A549 (cell line): ENCODE data around the gene ADGRL3. TPM values are rescaled to one million over a fixed set of nuclear protein-coding genes. Genes with fewer than 3 reads are reported as not detected.

Experiments used
- ATAC-seq, 2 experiments: fragments of 200-7000 bp in 1 of 2; fragments of >200 bp in 1 of 2; cut with Nextera tagmentation in 1 of 2; cut with Tn5 transposase in 1 of 2; 3 replicates each; pipeline versions ENCODE4 v1.8.0 to v1.9.1; 2018 to 2020; ENCODE audit warnings: mild to moderate bottlenecking in 1 of 2, moderate library complexity in 1 of 2
- CTCF ChIA-PET: fragments of 300-600 bp; sonication (Branson Sonifier 250); formaldehyde crosslinking; extraction: SDS; loops from one replicate; lab custom pipeline; 2021; ENCODE audit warnings: antibody characterized with exemption, inconsistent platforms; lab: Yijun Ruan, JAX
- POLR2A ChIA-PET: fragments of 350-600 bp; formaldehyde crosslinking; extraction: SDS; loops from one replicate; lab custom pipeline; 2021; ENCODE audit warnings: antibody characterized with exemption, inconsistent platforms; lab: Yijun Ruan, JAX
- DNase-seq, 2 experiments: peaks; one replicate each; pipeline versions ENCODE4 v3.0.0 to v3.0.0-alpha.2; 2011 to 2016; ENCODE audit warnings: low read depth in 1 of 2, low spot score in 1 of 2
- FAIRE-seq: peaks from 2 replicates; lab custom pipeline; 2011; peaks lifted over from hg19 to GRCh38; lab: Jason Lieb, UNC
- H3K27ac ChIP-seq, 2 experiments: fragments of >200 bp; sonication (Bioruptor Twin); formaldehyde crosslinking; 3 replicates each; pipeline ENCODE4 v1.5.1; 2016 to 2017
- H3K4me1 ChIP-seq: fragments of >200 bp; sonication (Bioruptor Twin); formaldehyde crosslinking; 3 replicates; pipeline ENCODE4 v1.6.1; 2016
- H3K4me2 ChIP-seq: fragments of >200 bp; sonication (Bioruptor Twin); formaldehyde crosslinking; 3 replicates; pipeline ENCODE4 v1.6.1; 2016
- H3K4me3 ChIP-seq: fragments of >200 bp; sonication (Bioruptor Twin); formaldehyde crosslinking; 3 replicates; pipeline ENCODE4 v1.5.1; 2016
- H3K9me3 ChIP-seq: fragments of >200 bp; sonication (Bioruptor Twin); formaldehyde crosslinking; 3 replicates; pipeline ENCODE4 v1.6.1; 2016
- CBX2 ChIP-seq: fragments of 200-600 bp; sonication (generic); IDR thresholded peaks from 2 replicates; pipeline ENCODE4 v1.6.1; 2016; ENCODE audit warnings: low read depth, mild to moderate bottlenecking, borderline replicate concordance
- CBX8 ChIP-seq: fragments of 200-600 bp; sonication (generic); IDR thresholded peaks from 2 replicates; pipeline ENCODE4 v1.6.1; 2016
- CHD2 ChIP-seq: fragments of 150-350 bp; IDR thresholded peaks from 2 replicates; pipeline ENCODE4 v1.6.1; 2014; ENCODE audit warnings: low read length; ENCODE audit not compliant: partially characterized antibody
- EHMT2 ChIP-seq: fragments of 200-600 bp; sonication (generic); IDR thresholded peaks from 2 replicates; pipeline ENCODE4 v1.6.1; 2016; ENCODE audit warnings: antibody characterized with exemption, low read depth, mild to moderate bottlenecking, moderate library complexity
- EP300 ChIP-seq, 2 experiments: fragments of >200 bp; sonication (Bioruptor Twin); formaldehyde crosslinking; IDR thresholded peaks; 2 replicates in 1 of 2; 3 replicates in 1 of 2; pipeline ENCODE4 v1.6.1; 2016 to 2017
- ESRRA ChIP-seq: fragments of 150-350 bp; IDR thresholded peaks from 2 replicates; pipeline ENCODE4 v1.6.1; 2014; ENCODE audit warnings: mild to moderate bottlenecking, low read length, borderline replicate concordance
- FOSB ChIP-seq: fragments of 250-450 bp; sonication (Bioruptor Pico); IDR thresholded peaks from 2 replicates; pipeline ENCODE4 v1.5.0; 2020; ENCODE audit warnings: mild to moderate bottlenecking, moderate library complexity
- FOXS1 ChIP-seq: fragments of 250-450 bp; sonication (Bioruptor Pico); IDR thresholded peaks from 2 replicates; pipeline ENCODE4 v1.5.0; 2020; ENCODE audit warnings: mild to moderate bottlenecking, moderate library complexity
- GATA3 ChIP-seq: IDR thresholded peaks from 2 replicates; pipeline ENCODE4 v1.6.1; 2012; ENCODE audit warnings: borderline replicate concordance
- HEYL ChIP-seq: fragments of 250-450 bp; sonication (Bioruptor Pico); IDR thresholded peaks from 2 replicates; pipeline ENCODE4 v1.8.0; 2021; ENCODE audit warnings: mild to moderate bottlenecking, moderate library complexity
- HOXA7 ChIP-seq: fragments of 250-450 bp; sonication (Bioruptor Pico); IDR thresholded peaks from 2 replicates; pipeline ENCODE4 v1.5.0; 2020; ENCODE audit warnings: mild to moderate bottlenecking, moderate library complexity
- JUN ChIP-seq, 2 experiments: fragments of >200 bp; sonication (Bioruptor Twin); formaldehyde crosslinking; IDR thresholded peaks; 2 replicates in 1 of 2; 3 replicates in 1 of 2; pipeline ENCODE4 v1.6.1; 2016 to 2017
- NPAS2 ChIP-seq: fragments of 250-450 bp; sonication (Bioruptor Pico); IDR thresholded peaks from 2 replicates; pipeline ENCODE4 v1.8.0; 2022; ENCODE audit warnings: mild to moderate bottlenecking, moderate library complexity, borderline replicate concordance
- NR3C1 ChIP-seq: fragments of >200 bp; sonication (Bioruptor Twin); formaldehyde crosslinking; IDR thresholded peaks from 3 replicates; pipeline ENCODE4 v1.6.1; 2017
- POLR2A ChIP-seq: IDR thresholded peaks from 2 replicates; pipeline ENCODE4 v1.6.1; 2012; ENCODE audit warnings: mild to moderate bottlenecking, low read length
- POLR2AphosphoS2 ChIP-seq: conservative IDR thresholded peaks from 2 replicates; pipeline ENCODE4 v1.6.1; 2012; ENCODE audit warnings: low read length, improper control_type of control experiment, inconsistent platforms
- RFX5 ChIP-seq: fragments of 450-650 bp; IDR thresholded peaks from 2 replicates; pipeline ENCODE4 v1.7.1; 2014; ENCODE audit warnings: antibody characterized with exemption, mild to moderate bottlenecking, moderate library complexity
- TP53 ChIP-seq: fragments of 250-450 bp; sonication (Bioruptor Pico); IDR thresholded peaks from 2 replicates; pipeline ENCODE4 v1.5.0; 2021; ENCODE audit warnings: mild to moderate bottlenecking, moderate library complexity
- ZC3H11A ChIP-seq: fragments of 450-650 bp; IDR thresholded peaks from 2 replicates; pipeline ENCODE4 v1.6.1; 2014; ENCODE audit warnings: antibody characterized with exemption, mild to moderate bottlenecking
- ZNF302 ChIP-seq: fragments of 250-450 bp; sonication (Bioruptor Pico); IDR thresholded peaks from 2 replicates; pipeline ENCODE4 v1.9.0; 2021; ENCODE audit warnings: inconsistent platforms, mild to moderate bottlenecking, moderate library complexity
- ZSCAN20 ChIP-seq: fragments of 250-450 bp; sonication (Bioruptor Pico); IDR thresholded peaks from 2 replicates; pipeline ENCODE4 v1.8.0; 2022; ENCODE audit warnings: mild to moderate bottlenecking, moderate library complexity
- WGBS: methylation state at CpG from one replicate; pipeline ENCODE4 v1.1.6; 2017; ENCODE audit errors: missing lambda C conversion rate; 5-methylcytosine and 5-hydroxymethylcytosine counted together
- polyA plus RNA-seq, 4 experiments: library from polyadenylated mRNA; depleted of rRNA in 3 of 4; stranded (reverse); fragments of >200 nt; fragmentation: RNase III in 1 of 4; extraction: RNeasy Plus Mini Kit Qiagen cat#74134 plus additional on column Dnase treatment in 1 of 4; gene quantifications; 2 replicates in 3 of 4; 3 replicates in 1 of 4; pipeline ENCODE4 v1.2.3, GENCODE V29; 2011 to 2017
- TF ChIP-seq, protein P1 (sequence below): fragments of 200-600 bp; sonication (generic); IDR thresholded peaks from 2 replicates; pipeline ENCODE4 v1.6.1; 2016; ENCODE audit warnings: antibody characterized with exemption, mild to moderate bottlenecking, moderate library complexity
- TF ChIP-seq, protein P2 (sequence below): fragments of >200 bp; sonication (Bioruptor Twin); formaldehyde crosslinking; IDR thresholded peaks from 3 replicates; pipeline ENCODE4 v1.6.1; 2016
- TF ChIP-seq, protein P3 (sequence below): fragments of >200 bp; sonication (Bioruptor Twin); formaldehyde crosslinking; IDR thresholded peaks from 3 replicates; pipeline ENCODE4 v1.5.1; 2016
- TF ChIP-seq, protein P4 (sequence below): IDR thresholded peaks from 2 replicates; pipeline ENCODE4 v1.6.1; 2012
- TF ChIP-seq, protein P5 (sequence below): fragments of 250-450 bp; sonication (Bioruptor Pico); IDR thresholded peaks from 2 replicates; pipeline ENCODE4 v1.5.0; 2020; ENCODE audit warnings: low read depth, mild to moderate bottlenecking, moderate library complexity
- TF ChIP-seq, protein P6 (sequence below): IDR thresholded peaks from 2 replicates; pipeline ENCODE4 v1.6.1; 2012; ENCODE audit warnings: low read depth, borderline replicate concordance

Gene ADGRL3
- polyA plus RNA-seq, 2 of the 4 experiments (the other 2 are of a cell fraction) = 0.05 to 0.12 TPM

DNA sequence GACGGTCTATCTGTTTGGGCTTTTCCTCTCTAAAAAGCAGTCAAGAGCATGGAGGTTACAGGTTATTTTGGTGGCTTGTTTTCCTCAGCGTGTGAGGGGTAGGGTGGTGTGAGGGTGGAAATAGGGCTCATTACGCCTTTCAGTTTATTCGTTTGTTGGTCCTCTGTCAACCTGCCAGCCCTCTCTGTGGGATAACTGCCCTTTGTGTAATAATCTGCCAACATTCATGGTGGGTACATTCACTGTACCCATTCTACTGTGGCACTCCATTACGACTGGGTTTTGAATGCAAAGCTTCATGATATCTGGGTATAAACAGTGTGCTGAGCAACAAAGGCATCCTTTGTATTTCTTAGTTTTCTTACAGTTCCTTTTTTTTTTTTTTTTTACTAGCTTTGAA lies 136.4 kb downstream of the ADGRL3 start:
- Histone ChIP-seq H3K27ac (no peak overlapping the region), H3K4me2 (no peak overlapping the region), H3K4me3 (no peak overlapping the region), H3K4me1 (no peaks in the 10 kb centered on the region), H3K9me3 (no peaks in the 10 kb centered on the region)
- WGBS = 28% methylated on average over 5 of the region's 5 CpGs
- no peak for ATAC-seq
- no peak for FAIRE-seq
- DNase-seq = no peak
- ChIA-PET POLR2A (no interaction called here), CTCF (no interaction called here)
- TF ChIP-seq ZNF302 (no peak), NR3C1 (no peak), JUN (IDR thresholded peaks at IDR 0.05) (no peak), HOXA7 (CRISPR knock-in tag) (no peak), NPAS2 (CRISPR knock-in tag) (no peak), ESRRA (no peak), RFX5 (no peak), TP53 (CRISPR knock-in tag) (no peak), CBX8 (no peak)

DNA sequence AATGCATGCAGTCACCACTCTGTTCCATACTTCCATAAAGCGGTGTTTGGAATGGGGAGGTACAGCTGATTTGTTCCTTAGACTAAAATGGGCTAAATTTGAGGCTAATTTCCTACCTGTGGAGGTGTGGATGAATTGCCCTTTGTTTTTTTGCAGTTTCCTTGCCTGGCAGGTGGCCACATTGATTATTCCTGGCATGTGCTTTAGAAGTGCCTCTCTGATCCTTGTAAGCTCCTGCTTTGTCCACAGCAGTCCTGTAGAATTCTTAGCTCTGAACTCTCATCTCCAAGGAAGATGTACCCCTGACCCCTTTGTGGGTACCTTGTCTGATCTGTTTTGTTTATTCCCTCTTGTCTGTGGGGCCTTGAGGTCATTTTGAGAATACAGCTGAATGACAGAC lies 136.8 kb downstream of the ADGRL3 start:
- POLR2A ChIA-PET = no interaction called here
- TF ChIP-seq ZSCAN20 (CRISPR knock-in tag) (no peak), EHMT2 (no peak), GATA3 (no peak), HEYL (CRISPR knock-in tag) (no peak), RFX5 (no peak), POLR2AphosphoS2 (no peak), POLR2A (no peak)
- TF ChIP-seq, protein P1, sequence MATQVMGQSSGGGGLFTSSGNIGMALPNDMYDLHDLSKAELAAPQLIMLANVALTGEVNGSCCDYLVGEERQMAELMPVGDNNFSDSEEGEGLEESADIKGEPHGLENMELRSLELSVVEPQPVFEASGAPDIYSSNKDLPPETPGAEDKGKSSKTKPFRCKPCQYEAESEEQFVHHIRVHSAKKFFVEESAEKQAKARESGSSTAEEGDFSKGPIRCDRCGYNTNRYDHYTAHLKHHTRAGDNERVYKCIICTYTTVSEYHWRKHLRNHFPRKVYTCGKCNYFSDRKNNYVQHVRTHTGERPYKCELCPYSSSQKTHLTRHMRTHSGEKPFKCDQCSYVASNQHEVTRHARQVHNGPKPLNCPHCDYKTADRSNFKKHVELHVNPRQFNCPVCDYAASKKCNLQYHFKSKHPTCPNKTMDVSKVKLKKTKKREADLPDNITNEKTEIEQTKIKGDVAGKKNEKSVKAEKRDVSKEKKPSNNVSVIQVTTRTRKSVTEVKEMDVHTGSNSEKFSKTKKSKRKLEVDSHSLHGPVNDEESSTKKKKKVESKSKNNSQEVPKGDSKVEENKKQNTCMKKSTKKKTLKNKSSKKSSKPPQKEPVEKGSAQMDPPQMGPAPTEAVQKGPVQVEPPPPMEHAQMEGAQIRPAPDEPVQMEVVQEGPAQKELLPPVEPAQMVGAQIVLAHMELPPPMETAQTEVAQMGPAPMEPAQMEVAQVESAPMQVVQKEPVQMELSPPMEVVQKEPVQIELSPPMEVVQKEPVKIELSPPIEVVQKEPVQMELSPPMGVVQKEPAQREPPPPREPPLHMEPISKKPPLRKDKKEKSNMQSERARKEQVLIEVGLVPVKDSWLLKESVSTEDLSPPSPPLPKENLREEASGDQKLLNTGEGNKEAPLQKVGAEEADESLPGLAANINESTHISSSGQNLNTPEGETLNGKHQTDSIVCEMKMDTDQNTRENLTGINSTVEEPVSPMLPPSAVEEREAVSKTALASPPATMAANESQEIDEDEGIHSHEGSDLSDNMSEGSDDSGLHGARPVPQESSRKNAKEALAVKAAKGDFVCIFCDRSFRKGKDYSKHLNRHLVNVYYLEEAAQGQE = no peak
- TF ChIP-seq, protein P2, sequence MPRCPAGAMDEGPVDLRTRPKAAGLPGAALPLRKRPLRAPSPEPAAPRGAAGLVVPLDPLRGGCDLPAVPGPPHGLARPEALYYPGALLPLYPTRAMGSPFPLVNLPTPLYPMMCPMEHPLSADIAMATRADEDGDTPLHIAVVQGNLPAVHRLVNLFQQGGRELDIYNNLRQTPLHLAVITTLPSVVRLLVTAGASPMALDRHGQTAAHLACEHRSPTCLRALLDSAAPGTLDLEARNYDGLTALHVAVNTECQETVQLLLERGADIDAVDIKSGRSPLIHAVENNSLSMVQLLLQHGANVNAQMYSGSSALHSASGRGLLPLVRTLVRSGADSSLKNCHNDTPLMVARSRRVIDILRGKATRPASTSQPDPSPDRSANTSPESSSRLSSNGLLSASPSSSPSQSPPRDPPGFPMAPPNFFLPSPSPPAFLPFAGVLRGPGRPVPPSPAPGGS = no peak
- TF ChIP-seq, protein P3, sequence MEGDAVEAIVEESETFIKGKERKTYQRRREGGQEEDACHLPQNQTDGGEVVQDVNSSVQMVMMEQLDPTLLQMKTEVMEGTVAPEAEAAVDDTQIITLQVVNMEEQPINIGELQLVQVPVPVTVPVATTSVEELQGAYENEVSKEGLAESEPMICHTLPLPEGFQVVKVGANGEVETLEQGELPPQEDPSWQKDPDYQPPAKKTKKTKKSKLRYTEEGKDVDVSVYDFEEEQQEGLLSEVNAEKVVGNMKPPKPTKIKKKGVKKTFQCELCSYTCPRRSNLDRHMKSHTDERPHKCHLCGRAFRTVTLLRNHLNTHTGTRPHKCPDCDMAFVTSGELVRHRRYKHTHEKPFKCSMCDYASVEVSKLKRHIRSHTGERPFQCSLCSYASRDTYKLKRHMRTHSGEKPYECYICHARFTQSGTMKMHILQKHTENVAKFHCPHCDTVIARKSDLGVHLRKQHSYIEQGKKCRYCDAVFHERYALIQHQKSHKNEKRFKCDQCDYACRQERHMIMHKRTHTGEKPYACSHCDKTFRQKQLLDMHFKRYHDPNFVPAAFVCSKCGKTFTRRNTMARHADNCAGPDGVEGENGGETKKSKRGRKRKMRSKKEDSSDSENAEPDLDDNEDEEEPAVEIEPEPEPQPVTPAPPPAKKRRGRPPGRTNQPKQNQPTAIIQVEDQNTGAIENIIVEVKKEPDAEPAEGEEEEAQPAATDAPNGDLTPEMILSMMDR = no peak
- no peak overlapping the region for H3K27ac ChIP-seq
- 40% methylated on average over 1 of the region's 1 CpG for WGBS
- no peaks in the 10 kb centered on the region for H3K9me3 ChIP-seq
- FAIRE-seq (no peak), DNase-seq (no peak), ATAC-seq (no peak)
- H3K4me2 ChIP-seq = no peak overlapping the region
- no peak overlapping the region for H3K4me3 ChIP-seq
- H3K4me1 ChIP-seq = no peaks in the 10 kb centered on the region
- CTCF ChIA-PET = no interaction called here

DNA sequence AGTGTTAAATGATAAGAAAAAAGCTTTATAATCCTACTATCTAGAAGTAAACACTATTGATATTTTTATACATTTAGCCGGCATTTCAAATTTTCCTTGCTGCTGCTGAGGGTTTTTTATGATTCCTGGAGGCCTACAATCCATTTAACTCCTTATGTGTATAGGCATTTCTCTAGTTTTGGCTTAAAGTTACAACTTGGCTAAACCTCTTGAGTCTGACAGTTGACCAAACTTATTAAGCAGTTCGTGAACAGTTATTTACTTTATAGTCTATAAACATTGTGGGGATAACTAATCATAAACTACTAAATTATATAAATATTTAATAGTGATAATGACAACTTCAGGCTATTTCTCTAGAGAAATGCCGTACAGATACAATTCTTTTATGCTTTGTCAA lies 141.9 kb downstream of the ADGRL3 start:
- CTCF ChIA-PET = no interaction called here
- TF ChIP-seq, protein P4, sequence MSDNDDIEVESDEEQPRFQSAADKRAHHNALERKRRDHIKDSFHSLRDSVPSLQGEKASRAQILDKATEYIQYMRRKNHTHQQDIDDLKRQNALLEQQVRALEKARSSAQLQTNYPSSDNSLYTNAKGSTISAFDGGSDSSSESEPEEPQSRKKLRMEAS = no peak
- TF ChIP-seq, protein P5, sequence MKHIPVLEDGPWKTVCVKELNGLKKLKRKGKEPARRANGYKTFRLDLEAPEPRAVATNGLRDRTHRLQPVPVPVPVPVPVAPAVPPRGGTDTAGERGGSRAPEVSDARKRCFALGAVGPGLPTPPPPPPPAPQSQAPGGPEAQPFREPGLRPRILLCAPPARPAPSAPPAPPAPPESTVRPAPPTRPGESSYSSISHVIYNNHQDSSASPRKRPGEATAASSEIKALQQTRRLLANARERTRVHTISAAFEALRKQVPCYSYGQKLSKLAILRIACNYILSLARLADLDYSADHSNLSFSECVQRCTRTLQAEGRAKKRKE = no peak
- TF ChIP-seq FOXS1 (no peak), EP300 (IDR thresholded peaks at IDR 0.05) (no peak), ESRRA (no peak), CHD2 (no peak), CBX2 (no peak), ZC3H11A (no peak), POLR2AphosphoS2 (no peak), FOSB (CRISPR knock-in tag) (no peak), EHMT2 (no peak)
- TF ChIP-seq, protein P6, sequence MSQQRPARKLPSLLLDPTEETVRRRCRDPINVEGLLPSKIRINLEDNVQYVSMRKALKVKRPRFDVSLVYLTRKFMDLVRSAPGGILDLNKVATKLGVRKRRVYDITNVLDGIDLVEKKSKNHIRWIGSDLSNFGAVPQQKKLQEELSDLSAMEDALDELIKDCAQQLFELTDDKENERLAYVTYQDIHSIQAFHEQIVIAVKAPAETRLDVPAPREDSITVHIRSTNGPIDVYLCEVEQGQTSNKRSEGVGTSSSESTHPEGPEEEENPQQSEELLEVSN = no peak
- TF ChIP-seq, all 56 proteins: peak for 0
- no peak for ATAC-seq

More for the DNA sequence above, 141.9 kb downstream of the ADGRL3 start:
- H3K4me3 ChIP-seq = no peak overlapping the region
- FAIRE-seq (no peak), DNase-seq (no peak)
- POLR2A ChIA-PET = no interaction called here
- H3K4me2 ChIP-seq = no peak overlapping the region
- H3K27ac ChIP-seq = no peak overlapping the region
- no peaks in the 10 kb centered on the region for H3K9me3 ChIP-seq
- 26% methylated on average over 3 of the region's 3 CpGs for WGBS
- no peaks in the 10 kb centered on the region for H3K4me1 ChIP-seq
